Measurements from ENCODE around the gene DCK. TPM values are rescaled to one million over a fixed set of nuclear protein-coding genes. Genes with fewer than 3 reads are reported as not detected.

The DCK gene
- 95.0 TPM for total RNA-seq

GRCh38 chr4:70993181-70994068 lies at the start of gene DCK:
Gene DCK (plus strand): TSS chr4:70993649. CDS start chr4:70993836, 187 bp downstream.

Other genes with a start within 250 kb of the DCK start
- 59.3 TPM for gene GRSF1, start 153.8 kb upstream of the DCK start, total RNA-seq
- gene MOB1B, start 91.3 kb upstream of the DCK start, total RNA-seq, result 36.9 TPM

Data from diencephalon (tissue), 1 donor.